K562 (cell line): ENCODE measurements around the gene CFAP141. TPM values are rescaled to one million over a fixed set of nuclear protein-coding genes. Genes with fewer than 3 reads are reported as not detected.

Source experiments
- ATAC-seq: fragments of 200-7000 bp; cut with Tn5 transposase; 3 replicates; pipeline ENCODE4 v1.9.1; 2020; ENCODE audit warnings: moderate library complexity
- BruUV-seq: library from RNA; stranded (reverse); fragments of 400-500 nt; replicated peaks from 2 replicates; lab custom pipeline; 2021; lab: Mats Ljungman, UMichigan
- CTCF ChIA-PET: fragments of 300-600 bp; formaldehyde crosslinking; extraction: SDS; loops from one replicate; lab custom pipeline; 2021; ENCODE audit warnings: low intra/inter-chr PET ratio; lab: Yijun Ruan, JAX
- POLR2A ChIA-PET: fragments of 300-600, 350-650 bp; sonication (Branson Sonifier 250); formaldehyde crosslinking; extraction: SDS; loops from one replicate; lab custom pipeline; 2021; ENCODE audit warnings: antibody characterized with exemption, inconsistent platforms; lab: Yijun Ruan, JAX
- DNase-seq, 4 experiments: peaks; one replicate each; pipeline versions ENCODE4 v3.0.0 to v3.0.0-alpha.2; 2011 to 2018; ENCODE audit warnings: low spot score in 3 of 4, mixed read lengths in 3 of 4; ENCODE audit errors: extremely low read depth in 1 of 4
- FAIRE-seq: peaks from 2 replicates; lab custom pipeline; 2011; peaks lifted over from hg19 to GRCh38; lab: Jason Lieb, UNC
- H2AFZ ChIP-seq: 2 replicates; pipeline ENCODE4 v1.6.0; 2011; ENCODE audit warnings: low read depth, low read length, control low read depth, inconsistent platforms
- H3K27ac ChIP-seq: fragments of 200-600 bp; 3 replicates; pipeline ENCODE4 v1.8.0; 2011; ENCODE audit warnings: low read depth, mild to moderate bottlenecking, control low read depth, inconsistent platforms, low read length, moderate library complexity, mixed read lengths; ENCODE audit errors: extremely low read depth
- H3K27me3 ChIP-seq, 2 experiments: fragments of 300-600 bp in 1 of 2; 2 replicates in 1 of 2; 3 replicates in 1 of 2; pipeline versions ENCODE4 v1.6.0 to v1.8.0; 2011; ENCODE audit warnings: inconsistent platforms in 2 of 2, low read length in 2 of 2, mild to moderate bottlenecking in 1 of 2, mixed read lengths in 1 of 2, moderate library complexity in 1 of 2; ENCODE audit not compliant: control insufficient read depth in 2 of 2, insufficient read depth in 2 of 2
- H3K36me3 ChIP-seq: fragments of 300-600 bp; 3 replicates; pipeline ENCODE4 v1.8.0; 2011; ENCODE audit warnings: mild to moderate bottlenecking, low read length, inconsistent platforms; ENCODE audit not compliant: control insufficient read depth, insufficient read depth
- H3K4me1 ChIP-seq, 2 experiments: fragments of 200-600 bp in 1 of 2; replicated peaks in 1 of 2; 2 replicates in 1 of 2; 3 replicates in 1 of 2; pipeline versions ENCODE4 v1.5.1 to v1.8.0; 2011; ENCODE audit warnings: inconsistent platforms in 2 of 2, low read length in 2 of 2, mild to moderate bottlenecking in 1 of 2, mixed read lengths in 1 of 2, moderate library complexity in 1 of 2; ENCODE audit not compliant: control insufficient read depth in 2 of 2, insufficient read depth in 2 of 2
- H3K4me2 ChIP-seq: 2 replicates; pipeline ENCODE4 v1.6.1; 2011; ENCODE audit warnings: low read length, control low read depth, inconsistent platforms, mixed read lengths; ENCODE audit not compliant: insufficient read depth
- H3K4me3 ChIP-seq: fragments of 200-600 bp; sonication (generic), shearing (Covaris generic); 2 replicates; pipeline ENCODE4 v1.5.1; 2016; ENCODE audit warnings: control low read depth, inconsistent platforms
- H3K79me2 ChIP-seq: fragments of 200-600 bp; 3 replicates; pipeline ENCODE4 v1.8.0; 2011; ENCODE audit warnings: low read length, inconsistent platforms; ENCODE audit not compliant: control insufficient read depth, insufficient read depth
- H3K9ac ChIP-seq, 2 experiments: 2 replicates each; pipeline versions ENCODE4 v1.6.0 to v1.6.1; 2011; ENCODE audit warnings: low read depth in 2 of 2, low read length in 2 of 2, control low read depth in 1 of 2, inconsistent platforms in 1 of 2, mild to moderate bottlenecking in 1 of 2, mixed read lengths in 1 of 2; ENCODE audit not compliant: insufficient read depth in 1 of 2
- H3K9me1 ChIP-seq: one replicate; pipeline ENCODE4 v1.6.0; 2011; ENCODE audit warnings: inconsistent platforms, mild to moderate bottlenecking, low read length, moderate library complexity; ENCODE audit not compliant: control insufficient read depth, insufficient read depth
- H3K9me3 ChIP-seq: replicated peaks from 2 replicates; pipeline ENCODE4 v1.5.1; 2011; ENCODE audit warnings: low read depth, low read length, inconsistent platforms; ENCODE audit not compliant: control insufficient read depth, insufficient read depth
- H4K20me1 ChIP-seq: replicated peaks from 2 replicates; pipeline ENCODE4 v1.6.1; 2011; ENCODE audit warnings: low read length, inconsistent platforms, mixed read lengths; ENCODE audit not compliant: control insufficient read depth, insufficient read depth
- HNRNPUL1 ChIP-seq: fragments of 200-400 bp; formaldehyde crosslinking; IDR thresholded peaks from 2 replicates; pipeline ENCODE4 v1.6.1; 2017; ENCODE audit warnings: low read length
- L3MBTL2 ChIP-seq: fragments of 450-650 bp; IDR thresholded peaks from 2 replicates; pipeline ENCODE4 v1.6.1; 2016; ENCODE audit warnings: mild to moderate bottlenecking, moderate library complexity
- MAZ ChIP-seq, 2 experiments: fragments of 450-650 bp in 1 of 2; sonication (generic) in 1 of 2; formaldehyde crosslinking; IDR thresholded peaks in 1 of 2; conservative IDR thresholded peaks in 1 of 2; 2 replicates each; pipeline versions ENCODE4 v1.4.0 to v1.5.0; 2020; ENCODE audit warnings: mild to moderate bottlenecking in 1 of 2, missing genetic modification reagents in 1 of 2
- MGA ChIP-seq: fragments of 450-650 bp; IDR thresholded peaks from 2 replicates; pipeline ENCODE4 v1.6.1; 2016; ENCODE audit warnings: mild to moderate bottlenecking, moderate library complexity
- MYC ChIP-seq, 2 experiments: fragments of 250-450 bp in 1 of 2; sonication (Bioruptor Pico) in 1 of 2; IDR thresholded peaks; 2 replicates each; pipeline versions ENCODE4 v1.5.1 to v1.6.1; 2012 to 2021; ENCODE audit warnings: low read depth in 2 of 2, borderline replicate concordance in 1 of 2, improper control_type of control experiment in 1 of 2, low read length in 1 of 2, mild to moderate bottlenecking in 1 of 2, moderate library complexity in 1 of 2
- NBN ChIP-seq: fragments of 450-650 bp; IDR thresholded peaks from 2 replicates; pipeline ENCODE4 v1.6.1; 2016; ENCODE audit warnings: low read depth, mild to moderate bottlenecking
- RBM14 ChIP-seq: fragments of 200-400 bp; formaldehyde crosslinking; IDR thresholded peaks from 2 replicates; pipeline ENCODE4 v1.6.1; 2018; ENCODE audit warnings: low read depth, mild to moderate bottlenecking, low read length, moderate library complexity, borderline replicate concordance; ENCODE audit not compliant: insufficient read depth
- RFX1 ChIP-seq: fragments of 450-650 bp; IDR thresholded peaks from 2 replicates; pipeline ENCODE4 v1.6.1; 2016; ENCODE audit warnings: mild to moderate bottlenecking, moderate library complexity
- SMAD1 ChIP-seq: fragments of 150-350 bp; IDR thresholded peaks from 2 replicates; pipeline ENCODE4 v1.6.1; 2014; ENCODE audit warnings: low read length, low read depth; ENCODE audit not compliant: partially characterized antibody
- SMAD3 ChIP-seq: fragments of 450-650 bp; formaldehyde crosslinking; conservative IDR thresholded peaks from 2 replicates; pipeline ENCODE4 v1.4.0; 2020; ENCODE audit warnings: mild to moderate bottlenecking
- ZNF239 ChIP-seq: fragments of 250-450 bp; sonication (Bioruptor Pico); IDR thresholded peaks from 2 replicates; pipeline ENCODE4 v1.4.0; 2020; ENCODE audit warnings: mild to moderate bottlenecking
- ZSCAN29 ChIP-seq: fragments of 450-650 bp; IDR thresholded peaks from 2 replicates; pipeline ENCODE4 v1.6.1; 2017
- WGBS: fragments of 100-300 bp; shearing (Covaris generic); methylation state at CpG from one replicate; pipeline ENCODE4 v1.1.6; 2016; ENCODE audit warnings: low coverage, mixed read lengths; ENCODE audit not compliant: insufficient coverage; ENCODE audit errors: missing lambda C conversion rate; 5-methylcytosine and 5-hydroxymethylcytosine counted together
- in situ Hi-C: fragments of 300-500 bp; cut with MboI; formaldehyde crosslinking; loops from 4 replicates; pipeline ENCODE4 v1.15.0; 2018; ENCODE audit warnings: inconsistent platforms, mixed read lengths
- intact Hi-C: fragments of 100-400 bp; cut with micrococcal nuclease; formaldehyde crosslinking; loops from 2 replicates; pipeline ENCODE4 v1.14.2; 2022
- polyA plus RNA-seq, 8 experiments: library from polyadenylated mRNA; depleted of rRNA in 4 of 8; stranded (reverse) in 5 of 8; unstranded in 3 of 8; fragments of >200 nt; fragmentation: Nextera tagmentation in 2 of 8; fragmentation: Illumina TruSeq in 1 of 8; extraction: Ambion mirVana in 2 of 8; extraction: Trizol in 1 of 8; gene quantifications; 2 replicates each; pipeline versions ENCODE4 v1.2.1 to v1.2.3, GENCODE V29; 2011 to 2014; ENCODE audit warnings: inconsistent platforms in 1 of 8, missing spikeins in 1 of 8
- total RNA-seq, 7 experiments: library from RNA; depleted of rRNA in 6 of 7; stranded (reverse); fragments of >200 nt in 6 of 7; fragmentation: Illumina TruSeq in 2 of 7; extraction: Trizol in 2 of 7; gene quantifications; 2 replicates each; pipeline versions ENCODE4 v1.2.1 to v1.2.3, GENCODE V29; 2011 to 2021; ENCODE audit warnings: low replicate concordance in 1 of 7

Gene CFAP141
- total and polyA plus RNA-seq, 9 of the 15 experiments (the other 6 are each of a cell fraction or from before 2014, with no cell fraction given): not detected

GRCh38 chr1:154219541-154219940 lies 13.4 kb upstream of the CFAP141 start:
- 3% methylated on average over 5 of the region's 5 CpGs for WGBS
- peak; percentile 40 for FAIRE-seq
- TF ChIP-seq L3MBTL2 (peak; percentile 15; the same call in 1 of the 2 replicates), RFX1 (no peak), SMAD3 (CRISPR knock-in tag) (no peak), SMAD1 (no peak), MYC (IDR thresholded peaks at IDR 0.05; ENCODE audit: low read depth, low read length) (peak; percentile 27; the same call in 1 of the 2 replicates), MYC (CRISPR knock-in tag; IDR thresholded peaks at IDR 0.05; ENCODE audit: borderline replicate concordance, low read depth) (no peak), ZSCAN29 (no peak), MAZ (CRISPR knock-in tag; conservative IDR thresholded peaks at IDR 0.05 in 1 of 2, IDR thresholded peaks at IDR 0.05 in 1 of 2) (0 out of 4 replicates have a peak, but pooled peaks of 1 of the 2 experiments have one; percentile 36), ZNF239 (CRISPR knock-in tag) (no peak), HNRNPUL1 (no peak), RBM14 (no peak), MGA (peak; percentile 35; the same call in 1 of the 2 replicates), NBN (no peak)

More at GRCh38 chr1:154219541-154219940, 13.4 kb upstream of the CFAP141 start:
- ChIA-PET POLR2A (interaction anchor here (0.6 to 4.6 kb wide), 7 partner anchors 9 to 229 kb away, joined by 3 to 32 read pairs (median 4); no protein-coding TSS in a partner anchor), CTCF (no interaction called here)
- H3K4me3 ChIP-seq: peak overlapping the region; percentile 76
- BruUV-seq: no TSS peak
- H3K9me3 ChIP-seq: peaks cover 4% of the 10 kb centered on the region
- DNase-seq (peak in 1 of 4 experiments; percentile 52), ATAC-seq (no peak)
- no peak overlapping the region for H2AFZ ChIP-seq
- no peaks in the 10 kb centered on the region for H4K20me1 ChIP-seq
- H3K4me1 ChIP-seq: peaks cover 3 to 20% of the 10 kb centered on the region in 2 experiments; a peak in 3 of 5 replicates
- peak overlapping the region; percentile 91 for H3K4me2 ChIP-seq
- intact Hi-C loops: no loop called here
- no peaks in the 10 kb centered on the region for H3K27me3 ChIP-seq
- H3K9ac ChIP-seq: peak overlapping the region; percentile 100
- H3K27ac ChIP-seq: peak overlapping the region; percentile 99
- H3K79me2 ChIP-seq: peaks cover 85% of the 10 kb centered on the region
- in situ Hi-C loops: no loop called here
- H3K36me3 ChIP-seq: peaks cover 69% of the 10 kb centered on the region
- H3K9me1 ChIP-seq: no peaks in the 10 kb centered on the region
